ENCODE measurements around the gene GMEB1. TPM values are rescaled to one million over a fixed set of nuclear protein-coding genes. Genes with fewer than 3 reads are reported as not detected.

The GMEB1 gene
- total RNA-seq, 1 donor from 2014 or later = 12.6 TPM

DNA sequence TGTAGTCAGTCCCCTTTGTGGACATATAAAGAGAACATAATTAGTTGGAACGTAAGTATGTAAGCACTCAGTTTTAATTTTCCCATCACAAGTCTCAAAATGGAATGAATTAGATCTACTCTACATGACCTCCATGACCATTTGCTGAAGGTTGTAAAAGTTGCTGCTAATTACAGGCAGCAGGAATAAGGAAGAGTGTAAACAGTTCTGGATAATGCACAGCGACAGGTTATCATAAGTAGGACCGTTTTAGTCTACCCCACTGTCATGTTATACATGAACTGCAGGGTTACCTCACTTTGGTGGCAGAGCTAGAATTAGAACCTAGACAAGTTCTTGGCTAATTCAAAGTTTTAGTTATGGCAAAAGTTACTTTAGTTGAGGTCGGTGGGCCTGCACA is 89.8 kb downstream of the GMEB1 start:
- Mint-ChIP-seq H3K4me3 (ENCODE audit: unreplicated experiment) (no peak overlapping the region), H3K9me3 (ENCODE audit: unreplicated experiment) (no peaks in the 10 kb centered on the region), H3K27me3 (ENCODE audit: low read depth, unreplicated experiment) (no peaks in the 10 kb centered on the region), H3K4me1 (ENCODE audit: low read depth, unreplicated experiment) (peaks cover 6% of the 10 kb centered on the region), H3K27ac (ENCODE audit: unreplicated experiment) (no peak overlapping the region), H3K36me3 (ENCODE audit: low read depth, unreplicated experiment) (peaks cover 5% of the 10 kb centered on the region)
- H3K36me3 ChIP-seq (ENCODE audit: insufficient read depth, low read length) = peaks cover 7% of the 10 kb centered on the region
- peaks cover 100% of the 10 kb centered on the region for H3K79me2 ChIP-seq (ENCODE audit: insufficient read depth, low read length)
- no peak overlapping the region for H3K9ac ChIP-seq (ENCODE audit: low read length)
- no peaks in the 10 kb centered on the region for H3K9me3 ChIP-seq (ENCODE audit: insufficient read depth, low read depth, low read length)
- FAIRE-seq (no peak), DNase-seq (ENCODE audit: low read depth) (no peak)
- H2AFZ ChIP-seq (ENCODE audit: low read depth, low read length) = no peak overlapping the region
- H3K4me3 ChIP-seq (ENCODE audit: insufficient read depth, low read depth, low read length) = no peak overlapping the region
- peaks cover 9% of the 10 kb centered on the region for H3K4me1 ChIP-seq (ENCODE audit: insufficient read depth, low read length)
- H3K4me2 ChIP-seq (ENCODE audit: low read length) = no peak overlapping the region
- peaks cover 98% of the 10 kb centered on the region for H4K20me1 ChIP-seq (ENCODE audit: insufficient read depth, low read length)
- no peaks in the 10 kb centered on the region for H3K27me3 ChIP-seq (ENCODE audit: insufficient read depth, low read length)
- no peak for TF ChIP-seq EZH2 (IDR thresholded peaks at IDR 0.05; ENCODE audit: insufficient read depth, low read length)
- TF ChIP-seq, protein P1, sequence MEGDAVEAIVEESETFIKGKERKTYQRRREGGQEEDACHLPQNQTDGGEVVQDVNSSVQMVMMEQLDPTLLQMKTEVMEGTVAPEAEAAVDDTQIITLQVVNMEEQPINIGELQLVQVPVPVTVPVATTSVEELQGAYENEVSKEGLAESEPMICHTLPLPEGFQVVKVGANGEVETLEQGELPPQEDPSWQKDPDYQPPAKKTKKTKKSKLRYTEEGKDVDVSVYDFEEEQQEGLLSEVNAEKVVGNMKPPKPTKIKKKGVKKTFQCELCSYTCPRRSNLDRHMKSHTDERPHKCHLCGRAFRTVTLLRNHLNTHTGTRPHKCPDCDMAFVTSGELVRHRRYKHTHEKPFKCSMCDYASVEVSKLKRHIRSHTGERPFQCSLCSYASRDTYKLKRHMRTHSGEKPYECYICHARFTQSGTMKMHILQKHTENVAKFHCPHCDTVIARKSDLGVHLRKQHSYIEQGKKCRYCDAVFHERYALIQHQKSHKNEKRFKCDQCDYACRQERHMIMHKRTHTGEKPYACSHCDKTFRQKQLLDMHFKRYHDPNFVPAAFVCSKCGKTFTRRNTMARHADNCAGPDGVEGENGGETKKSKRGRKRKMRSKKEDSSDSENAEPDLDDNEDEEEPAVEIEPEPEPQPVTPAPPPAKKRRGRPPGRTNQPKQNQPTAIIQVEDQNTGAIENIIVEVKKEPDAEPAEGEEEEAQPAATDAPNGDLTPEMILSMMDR (IDR thresholded peaks at IDR 0.05; ENCODE audit: insufficient read depth, low read depth, low read length) = no peak
- H3K27ac ChIP-seq (ENCODE audit: low read depth, low read length) = no peak overlapping the region

DNA sequence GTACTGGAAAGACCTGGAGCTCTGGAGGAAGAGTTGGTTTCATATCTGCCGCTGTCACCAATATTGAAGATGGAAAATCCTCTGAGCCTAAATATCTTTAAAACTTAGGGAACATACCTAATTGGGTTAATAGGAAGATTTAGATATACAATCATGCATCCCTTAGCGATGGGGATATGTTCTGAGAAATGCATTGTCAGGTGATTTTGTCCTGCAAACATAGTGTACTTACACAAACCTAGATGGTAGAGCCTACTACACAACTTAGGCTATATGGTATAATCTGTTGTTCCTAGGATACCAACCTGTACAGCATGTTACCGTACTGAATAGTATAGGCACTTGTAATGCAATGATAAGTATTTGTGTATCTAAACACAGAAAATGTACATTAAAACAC is 90.7 kb downstream of the GMEB1 start:
- Histone ChIP-seq H3K36me3 (ENCODE audit: insufficient read depth, low read length) (peaks cover 7% of the 10 kb centered on the region), H3K9ac (ENCODE audit: low read length) (no peak overlapping the region), H3K4me3 (ENCODE audit: insufficient read depth, low read depth, low read length) (no peak overlapping the region), H3K9me3 (ENCODE audit: insufficient read depth, low read depth, low read length) (no peaks in the 10 kb centered on the region), H3K27ac (ENCODE audit: low read depth, low read length) (no peak overlapping the region), H3K4me2 (ENCODE audit: low read length) (no peak overlapping the region), H3K4me1 (ENCODE audit: insufficient read depth, low read length) (peaks cover 9% of the 10 kb centered on the region), H3K27me3 (ENCODE audit: insufficient read depth, low read length) (no peaks in the 10 kb centered on the region), H2AFZ (ENCODE audit: low read depth, low read length) (no peak overlapping the region), H4K20me1 (ENCODE audit: insufficient read depth, low read length) (peaks cover 90% of the 10 kb centered on the region), H3K79me2 (ENCODE audit: insufficient read depth, low read length) (peaks cover 96% of the 10 kb centered on the region)
- H3K27me3 Mint-ChIP-seq (ENCODE audit: low read depth, unreplicated experiment) = no peaks in the 10 kb centered on the region
- H3K27ac Mint-ChIP-seq (ENCODE audit: unreplicated experiment) = no peak overlapping the region
- no peaks in the 10 kb centered on the region for H3K9me3 Mint-ChIP-seq (ENCODE audit: unreplicated experiment)
- H3K36me3 Mint-ChIP-seq (ENCODE audit: low read depth, unreplicated experiment) = peaks cover 5% of the 10 kb centered on the region
- peaks cover 5% of the 10 kb centered on the region for H3K4me1 Mint-ChIP-seq (ENCODE audit: low read depth, unreplicated experiment)
- FAIRE-seq (no peak), DNase-seq (ENCODE audit: low read depth) (no peak)
- H3K4me3 Mint-ChIP-seq (ENCODE audit: unreplicated experiment) = no peak overlapping the region
- no peak for TF ChIP-seq EZH2 (IDR thresholded peaks at IDR 0.05; ENCODE audit: insufficient read depth, low read length)
- TF ChIP-seq, protein P1 (IDR thresholded peaks at IDR 0.05; ENCODE audit: insufficient read depth, low read depth, low read length) = no peak

DNA sequence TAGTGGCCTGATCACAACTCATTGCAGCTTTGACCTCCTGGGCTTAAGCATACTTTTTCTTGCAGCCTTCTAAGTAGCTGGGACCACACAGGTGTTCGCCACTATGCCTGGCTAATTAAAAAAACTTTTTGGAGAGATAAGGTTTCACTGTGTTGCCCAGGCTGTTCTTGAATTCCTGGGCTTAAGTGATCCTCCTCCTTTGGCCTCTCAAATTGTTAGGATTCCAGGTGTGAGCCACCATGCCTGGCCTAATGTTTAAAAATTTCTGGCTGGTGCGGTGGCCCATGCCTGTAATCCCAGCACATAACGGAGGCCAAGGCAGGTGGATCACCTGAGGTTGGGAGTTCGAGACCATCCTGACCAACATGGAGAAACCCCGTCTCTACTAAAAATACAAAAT is 92.6 kb downstream of the GMEB1 start:
- no peak overlapping the region for H2AFZ ChIP-seq (ENCODE audit: low read depth, low read length)
- no peaks in the 10 kb centered on the region for H3K9me3 ChIP-seq (ENCODE audit: insufficient read depth, low read depth, low read length)
- no peaks in the 10 kb centered on the region for H3K27me3 Mint-ChIP-seq (ENCODE audit: low read depth, unreplicated experiment)
- H3K36me3 ChIP-seq (ENCODE audit: insufficient read depth, low read length) = peaks cover 13% of the 10 kb centered on the region
- FAIRE-seq (no peak), DNase-seq (ENCODE audit: low read depth) (no peak)
- H3K79me2 ChIP-seq (ENCODE audit: insufficient read depth, low read length) = peaks cover 95% of the 10 kb centered on the region
- H3K4me3 Mint-ChIP-seq (ENCODE audit: unreplicated experiment) = no peak overlapping the region
- H3K27me3 ChIP-seq (ENCODE audit: insufficient read depth, low read length) = no peaks in the 10 kb centered on the region
- no peak overlapping the region for H3K4me3 ChIP-seq (ENCODE audit: insufficient read depth, low read depth, low read length)
- no peak overlapping the region for H3K27ac Mint-ChIP-seq (ENCODE audit: unreplicated experiment)
- H3K36me3 Mint-ChIP-seq (ENCODE audit: low read depth, unreplicated experiment) = peaks cover 5% of the 10 kb centered on the region
- TF ChIP-seq, protein P1 (IDR thresholded peaks at IDR 0.05; ENCODE audit: insufficient read depth, low read depth, low read length) = no peak
- no peak for TF ChIP-seq EZH2 (IDR thresholded peaks at IDR 0.05; ENCODE audit: insufficient read depth, low read length)
- no peaks in the 10 kb centered on the region for H3K9me3 Mint-ChIP-seq (ENCODE audit: unreplicated experiment)
- no peaks in the 10 kb centered on the region for H3K4me1 ChIP-seq (ENCODE audit: insufficient read depth, low read length)
- H3K27ac ChIP-seq (ENCODE audit: low read depth, low read length) = no peak overlapping the region
- H4K20me1 ChIP-seq (ENCODE audit: insufficient read depth, low read length) = peaks cover 90% of the 10 kb centered on the region
- H3K4me2 ChIP-seq (ENCODE audit: low read length) = no peak overlapping the region
- no peak overlapping the region for H3K9ac ChIP-seq (ENCODE audit: low read length)
- H3K4me1 Mint-ChIP-seq (ENCODE audit: low read depth, unreplicated experiment) = peaks cover 5% of the 10 kb centered on the region
